ENCODE results near the gene THEMIS.
"Not testable (repeated sequence)": the region's sequence is repeated elsewhere in the genome, so short reads cannot be mapped to it uniquely, and the experiment has no call there.

Gene THEMIS

DNA sequence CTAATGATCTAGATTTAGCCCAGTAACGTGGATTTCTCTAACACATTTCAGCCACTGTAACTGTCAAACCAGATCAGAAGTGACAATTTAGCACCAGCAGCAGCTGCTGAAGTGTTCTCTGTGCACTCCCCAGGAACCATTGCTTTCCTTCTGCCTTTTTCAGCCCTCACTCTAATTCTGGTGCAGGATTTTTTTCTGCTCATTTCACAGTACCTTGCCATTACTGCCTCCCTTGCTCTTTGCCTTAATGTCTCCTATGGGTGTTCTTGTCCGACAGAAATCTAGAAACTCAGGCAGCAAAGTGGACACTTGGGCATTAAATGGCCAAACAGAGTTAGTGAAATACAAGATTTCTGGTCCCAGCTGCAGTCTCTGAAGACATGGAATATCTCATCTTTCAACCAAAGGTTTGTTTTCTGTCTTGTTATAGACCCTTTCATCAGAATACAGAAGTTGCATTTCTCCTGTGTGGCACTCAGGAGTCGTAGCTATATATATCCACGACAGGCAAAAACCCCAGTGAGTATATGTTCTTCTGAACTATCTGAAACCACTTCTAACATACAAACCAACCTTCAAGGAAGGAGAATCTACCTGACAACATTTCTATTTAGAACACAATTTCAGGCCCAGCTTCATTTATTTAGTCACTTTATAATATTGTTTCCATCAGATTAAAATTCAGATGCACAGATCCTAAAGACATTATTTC lies 92.9 kb downstream of the THEMIS start:
- no peak for DNase-seq (ENCODE audit: low read depth in 2 of 2)

DNA sequence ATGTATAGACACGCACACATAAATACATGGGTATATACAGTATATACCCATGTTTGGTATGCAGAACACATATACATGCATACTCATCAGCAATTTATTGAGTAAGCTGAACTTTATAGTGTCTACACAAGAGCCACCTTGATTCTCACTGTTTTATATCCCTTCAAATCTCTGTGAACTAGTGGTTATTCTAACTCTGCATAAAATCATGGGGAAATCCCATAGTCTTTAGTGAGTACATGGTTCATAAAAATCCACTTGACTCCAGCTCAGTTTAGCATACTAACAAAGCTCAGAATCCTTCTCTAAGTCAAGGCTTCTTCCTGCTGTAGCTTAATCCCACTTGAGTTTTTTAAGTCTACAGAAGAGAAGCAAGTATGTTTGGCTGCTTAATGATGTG lies 104.1 kb downstream of the THEMIS start:
- no peak for DNase-seq (ENCODE audit: low read depth in 2 of 2)

- DNase-seq (ENCODE audit: low read depth in 2 of 2): no peak
Observed at GRCh38 chr6:127794405-127794804, 106.5 kb downstream of the THEMIS start.

GRCh38 chr6:127793396-127793795 lies 107.5 kb downstream of the THEMIS start:
- DNase-seq (ENCODE audit: low read depth in 2 of 2): no peak

DNA sequence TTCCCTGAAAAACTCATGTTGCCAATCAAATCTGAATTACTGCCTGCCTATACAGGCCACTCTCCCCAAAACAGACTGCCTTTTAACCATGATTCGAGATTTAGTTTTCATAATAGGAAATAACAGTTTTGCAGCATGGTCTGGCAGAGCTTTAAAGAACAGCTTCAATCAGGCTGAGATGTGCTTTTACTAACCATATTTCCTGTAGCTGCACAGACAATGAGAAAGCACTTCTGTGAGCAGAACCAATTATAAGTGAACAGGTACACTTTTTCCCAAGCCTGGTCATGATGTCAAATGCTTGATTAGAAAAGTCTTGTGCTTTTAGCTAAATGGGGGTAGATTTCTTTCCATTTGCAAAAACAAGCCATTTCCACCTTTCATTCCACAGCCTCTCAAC lies 108.2 kb downstream of the THEMIS start:
- no peak for DNase-seq (ENCODE audit: low read depth in 2 of 2)

DNA sequence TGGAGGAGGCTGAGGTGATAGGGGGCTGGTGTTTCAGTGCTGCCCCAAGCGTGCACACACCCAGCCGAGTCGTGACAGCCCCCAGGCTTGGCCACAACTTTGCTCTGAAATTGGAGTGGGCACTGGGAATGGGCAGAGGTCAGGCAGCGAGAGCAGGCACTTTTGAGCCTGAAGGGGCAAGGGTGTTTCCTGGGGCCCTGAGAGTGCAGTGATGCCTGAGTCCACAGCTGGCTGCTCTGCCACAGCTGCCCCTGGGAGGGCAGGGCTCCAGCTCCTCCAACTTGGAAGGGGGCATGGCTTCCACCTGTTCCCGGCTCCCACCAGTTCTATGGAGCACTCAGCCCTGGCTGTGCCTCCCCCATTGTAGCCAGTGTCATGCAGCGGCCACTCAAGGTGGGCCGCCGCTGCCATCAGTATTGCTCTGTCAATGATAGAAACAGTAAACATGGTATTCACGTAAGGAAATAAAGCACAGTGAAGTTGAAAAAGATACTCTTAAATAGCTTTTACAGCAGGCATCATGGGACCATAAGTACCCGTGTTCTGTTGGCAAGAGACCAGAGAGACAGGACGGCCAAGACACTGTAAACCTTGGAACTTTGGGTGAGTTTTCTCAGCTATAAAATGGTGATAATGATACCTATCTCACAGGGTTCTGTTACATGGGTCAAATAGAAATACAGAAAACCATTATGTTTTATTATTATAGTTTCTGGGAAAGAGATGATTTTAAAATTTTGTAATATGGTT lies 108.9 kb downstream of the THEMIS start:
- no peak for DNase-seq (ENCODE audit: low read depth in 2 of 2)

DNA sequence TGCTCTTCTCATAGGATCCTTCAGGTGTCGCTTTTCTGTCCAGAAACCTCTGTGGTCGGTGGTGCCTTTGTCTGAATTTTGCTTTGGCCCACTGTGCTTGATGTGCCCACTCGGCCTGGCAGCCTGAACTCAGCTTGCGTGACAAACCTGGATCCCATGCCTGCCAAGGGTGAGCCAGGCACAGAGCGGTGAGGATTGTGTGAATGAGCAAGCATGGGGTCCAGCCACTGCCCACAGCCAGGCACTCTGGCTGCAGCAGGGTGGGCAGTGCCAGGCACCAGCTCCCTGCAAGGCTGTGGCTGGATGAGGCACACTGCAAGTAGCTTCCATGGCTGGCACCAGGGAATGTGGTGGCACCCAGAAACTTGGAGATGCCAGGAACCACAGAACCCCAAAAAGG lies 110.3 kb downstream of the THEMIS start:
- no peak for DNase-seq (ENCODE audit: low read depth in 2 of 2)

GRCh38 chr6:127786109-127786508 lies 114.7 kb downstream of the THEMIS start:
- DNase-seq (ENCODE audit: low read depth in 2 of 2): no peak

GRCh38 chr6:127784468-127784867 lies 116.4 kb downstream of the THEMIS start:
- DNase-seq (ENCODE audit: low read depth in 2 of 2): no peak

GRCh38 chr6:127781636-127782272 lies 119.1 kb downstream of the THEMIS start:
- not testable (repeated sequence) for DNase-seq (ENCODE audit: low read depth in 2 of 2)

DNA sequence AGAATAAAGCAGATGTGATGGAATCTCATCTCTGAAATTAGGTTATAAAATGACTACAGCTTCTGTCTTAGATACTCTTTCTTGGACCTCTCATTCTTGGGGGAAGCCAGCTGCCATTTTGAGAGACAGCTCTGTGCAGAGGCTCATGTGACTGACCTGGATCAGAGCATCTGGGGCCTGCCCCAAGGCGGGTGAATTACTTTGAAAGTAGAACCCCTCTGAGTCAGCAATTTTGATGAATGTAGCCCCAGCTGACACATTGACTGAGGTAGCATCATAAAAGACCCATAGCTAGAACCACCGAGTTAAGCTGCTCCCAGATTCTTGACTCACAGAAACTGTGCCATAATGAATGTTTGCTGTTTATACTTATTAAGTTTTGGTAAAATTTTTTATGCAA lies 124.5 kb downstream of the THEMIS start:
- DNase-seq (ENCODE audit: low read depth in 2 of 2): no peak

- no peak for DNase-seq (ENCODE audit: low read depth in 2 of 2)
Observed at GRCh38 chr6:127775371-127775770, 125.5 kb downstream of the THEMIS start.

DNA sequence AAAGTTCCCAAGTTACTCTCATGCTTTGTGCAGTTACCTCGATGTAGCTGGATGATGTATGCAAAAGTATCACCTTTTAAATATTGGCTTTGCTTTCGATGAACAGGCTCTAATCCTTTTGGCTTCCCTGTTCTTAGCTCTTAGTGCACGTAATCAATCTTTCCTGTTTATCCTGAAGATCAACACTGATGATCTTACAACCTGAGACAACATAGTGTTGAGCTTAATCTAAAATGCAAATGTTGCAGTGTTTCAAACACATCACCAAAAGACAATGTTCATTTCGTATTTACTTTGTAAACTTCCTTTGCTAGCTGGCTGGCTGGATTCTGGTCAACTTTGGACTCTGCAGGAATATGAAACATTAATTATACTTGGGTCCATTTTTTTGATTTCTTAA lies 132.1 kb downstream of the THEMIS start:
- DNase-seq (ENCODE audit: low read depth in 2 of 2): no peak

- no peak for DNase-seq (ENCODE audit: low read depth in 2 of 2)
Observed at GRCh38 chr6:127768223-127768622, 132.6 kb downstream of the THEMIS start.

DNA sequence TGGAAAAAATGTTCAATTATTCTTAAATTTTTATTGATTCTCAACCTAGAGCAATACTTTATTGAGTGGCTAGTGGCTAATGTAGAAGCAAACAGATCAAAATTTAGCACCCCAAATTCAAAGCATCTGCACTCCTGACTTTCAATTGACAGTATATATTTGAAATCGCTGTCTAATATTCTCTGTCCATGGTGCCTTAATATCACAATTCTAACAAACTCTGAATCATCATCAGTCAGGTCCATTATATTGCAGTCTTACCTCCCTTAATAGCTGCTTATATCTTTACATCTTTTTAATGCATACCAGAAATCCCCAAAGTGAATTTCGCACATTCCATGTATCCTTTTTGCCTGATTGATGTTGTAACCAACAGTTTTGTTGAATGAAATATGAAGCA lies 134.9 kb downstream of the THEMIS start:
- DNase-seq (ENCODE audit: low read depth in 2 of 2): no peak

DNA sequence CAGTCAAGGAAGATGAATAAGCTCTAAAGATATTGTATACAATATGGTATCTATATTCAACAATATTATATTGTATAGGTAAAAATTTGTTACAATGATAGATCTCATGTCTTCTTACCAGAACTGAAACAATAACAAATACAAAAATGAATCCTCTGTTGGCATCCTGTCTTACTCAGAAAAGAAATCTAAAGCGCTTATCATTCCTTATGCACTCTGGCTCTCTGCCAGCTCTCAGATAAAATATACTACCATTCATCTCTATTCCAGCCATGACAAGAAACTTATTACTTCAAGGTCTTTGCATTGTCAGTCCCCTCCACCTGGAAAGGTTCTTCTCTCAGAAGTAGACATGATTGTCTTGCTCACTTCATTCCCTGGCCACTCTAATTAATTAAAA lies 138.6 kb downstream of the THEMIS start:
- DNase-seq (ENCODE audit: low read depth in 2 of 2): no peak

GRCh38 chr6:127761084-127761483 lies 139.8 kb downstream of the THEMIS start:
- DNase-seq (ENCODE audit: low read depth in 2 of 2): no peak

DNA sequence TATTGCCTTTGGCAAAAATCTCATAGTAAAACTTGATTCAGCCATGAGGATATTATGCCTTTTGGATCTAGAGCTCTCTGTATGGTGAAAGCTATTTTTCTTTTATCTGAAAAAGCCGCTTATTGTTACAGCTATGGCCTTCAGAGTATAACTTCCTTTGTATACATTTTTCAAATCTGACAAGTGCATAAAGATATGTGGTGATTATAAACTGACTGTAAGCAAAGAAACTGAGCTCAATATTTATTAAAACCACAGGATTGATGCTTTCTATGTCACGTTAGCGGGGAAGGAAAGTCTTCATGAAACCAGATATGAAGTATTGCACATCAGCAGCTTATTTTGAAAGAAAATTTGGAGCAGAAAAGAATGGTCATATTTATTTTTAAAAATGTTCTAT lies 151.8 kb downstream of the THEMIS start:
- DNase-seq (ENCODE audit: low read depth in 2 of 2): no peak

DNA sequence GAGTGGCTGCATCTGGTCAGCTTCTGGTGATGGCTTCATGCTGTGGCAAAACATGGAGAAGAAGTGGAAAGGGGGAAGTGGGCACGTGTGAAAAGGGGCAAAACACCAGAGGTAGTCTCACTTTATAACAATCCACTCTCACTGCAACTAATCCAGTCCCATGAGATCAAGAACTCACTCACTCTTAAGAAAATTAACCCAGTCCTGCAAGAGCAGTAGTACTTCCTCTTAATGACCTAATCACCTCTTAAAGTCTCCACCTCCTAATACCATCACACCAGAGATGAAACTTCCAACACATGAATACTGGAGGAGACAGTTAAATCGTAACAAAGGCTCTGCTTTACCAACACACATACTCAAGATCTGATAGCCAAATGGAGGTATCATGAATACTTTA lies 152.6 kb downstream of the THEMIS start:
- no peak for DNase-seq (ENCODE audit: low read depth in 2 of 2)

DNA sequence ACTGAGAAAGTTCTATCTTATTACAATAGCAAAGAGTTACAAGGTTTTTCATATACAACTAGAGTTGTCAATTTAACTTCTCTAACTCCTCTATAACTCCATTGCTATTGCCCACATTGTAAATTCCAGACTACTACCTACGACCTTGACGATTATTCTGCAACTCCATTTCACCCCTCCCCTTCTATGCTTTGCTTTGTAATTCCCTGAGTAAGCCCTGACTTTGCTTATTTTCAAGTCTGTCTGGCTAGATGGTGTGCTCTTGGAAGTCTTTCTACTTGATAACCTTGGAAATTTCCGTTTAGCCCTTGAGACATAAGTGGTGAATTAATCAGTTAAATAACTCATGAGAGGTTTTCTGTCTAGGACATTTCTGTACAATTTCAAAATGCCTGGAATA lies 162.4 kb downstream of the THEMIS start:
- no peak for DNase-seq (ENCODE audit: low read depth in 2 of 2)

GRCh38 chr6:127737768-127738167 lies 163.1 kb downstream of the THEMIS start:
- no peak for DNase-seq (ENCODE audit: low read depth in 2 of 2)

DNA sequence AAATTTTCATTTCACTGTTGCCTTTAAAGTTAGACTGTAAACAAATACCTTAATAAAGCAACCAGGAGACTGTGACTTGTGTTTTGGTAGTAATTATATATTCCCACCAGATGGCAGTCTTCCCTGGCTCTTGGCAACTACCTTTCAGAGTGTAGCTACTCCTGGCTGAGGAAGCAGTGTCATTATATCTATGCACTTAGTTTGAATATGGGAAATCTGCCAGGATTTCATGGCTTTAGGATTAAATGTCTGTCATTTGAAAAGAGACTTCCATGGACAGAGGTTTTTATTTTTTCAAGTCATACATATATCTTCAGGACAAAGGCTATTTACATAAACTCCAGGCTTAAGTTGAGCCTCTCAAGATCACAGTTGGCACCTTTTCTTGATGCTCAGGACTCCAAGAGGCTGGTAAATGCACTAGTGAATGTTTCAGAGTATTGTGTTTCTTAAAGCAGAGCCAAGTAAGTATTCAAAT lies 163.8 kb downstream of the THEMIS start:
- DNase-seq (ENCODE audit: low read depth in 2 of 2): peak in 1 of 2 donors; percentile 10

DNA sequence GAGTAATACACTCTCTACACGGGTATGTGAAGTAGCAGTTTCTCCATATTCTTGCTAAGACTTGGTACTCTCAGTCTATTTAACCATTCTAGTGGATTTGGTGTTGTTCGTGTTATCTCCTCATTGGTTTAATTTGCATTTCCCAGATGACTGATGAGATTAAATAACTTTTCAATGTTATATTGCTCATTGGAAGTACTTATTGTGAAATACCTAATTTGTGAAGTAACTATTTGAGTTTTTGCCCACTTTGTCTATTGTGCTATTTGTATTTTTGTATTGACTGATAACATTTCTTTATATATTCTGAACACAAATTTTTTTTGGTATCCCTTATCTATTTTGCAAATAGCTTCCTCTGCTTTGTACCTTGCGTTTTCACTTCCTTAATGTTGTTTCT lies 167.9 kb downstream of the THEMIS start:
- no peak for DNase-seq (ENCODE audit: low read depth in 2 of 2)
